Mucosa of rectum (tissue), 2 donors: ENCODE measurements around the gene MBTPS2.
"Not testable (repeated sequence)": the region's sequence is repeated elsewhere in the genome, so short reads cannot be mapped to it uniquely, and the experiment has no call there.

Experiments used
- H3K27ac ChIP-seq, 2 donors: one replicate each; pipeline ENCODE4 v1.7.0; 2013; ENCODE audit warnings: inconsistent platforms in 2 of 2, low read depth in 2 of 2, low read length in 2 of 2
- H3K27me3 ChIP-seq, 2 donors: one replicate each; pipeline ENCODE4 v1.7.0; 2013; ENCODE audit warnings: low read length in 2 of 2; ENCODE audit not compliant: control insufficient read depth in 2 of 2, insufficient read depth in 2 of 2
- H3K36me3 ChIP-seq, 2 donors: one replicate each; pipeline ENCODE4 v1.7.0; 2013; ENCODE audit warnings: low read length in 2 of 2; ENCODE audit not compliant: control insufficient read depth in 2 of 2, insufficient read depth in 2 of 2
- H3K4me1 ChIP-seq, 2 donors: one replicate each; pipeline ENCODE4 v1.7.0; 2013; ENCODE audit warnings: low read length in 2 of 2, mild to moderate bottlenecking in 1 of 2; ENCODE audit not compliant: control insufficient read depth in 2 of 2, insufficient read depth in 2 of 2
- H3K4me3 ChIP-seq, 2 donors: one replicate each; pipeline ENCODE4 v1.7.0; 2013; ENCODE audit warnings: low read length in 2 of 2
- H3K9ac ChIP-seq, 2 donors: one replicate each; pipeline ENCODE4 v1.7.0; 2013; ENCODE audit warnings: low read length in 2 of 2, low read depth in 1 of 2, mild to moderate bottlenecking in 1 of 2
- H3K9me3 ChIP-seq, 2 donors: one replicate each; pipeline ENCODE4 v1.7.0; 2013; ENCODE audit warnings: low read length in 2 of 2; ENCODE audit not compliant: control insufficient read depth in 2 of 2
- donor health status: healthy.
- donor health status: Normal muscosa, but diverticular disease.

Gene MBTPS2

GRCh38 chrX:21855937-21856415, 16.6 kb downstream of the MBTPS2 start, which contains the start of gene YY2:
TSS of gene YY2 (plus strand) at chrX:21855987. CDS start at chrX:21856485, 498 bp downstream.
- no peaks in the 10 kb centered on the region for H3K9me3 ChIP-seq
- H3K4me1 ChIP-seq = no peaks in the 10 kb centered on the region
- no peak within 1 kb of the TSS for H3K4me3 ChIP-seq
- no peaks in the 10 kb centered on the region for H3K27me3 ChIP-seq
- no peak within 1 kb of the TSS for H3K27ac ChIP-seq
- H3K9ac ChIP-seq = no peak within 1 kb of the TSS
- H3K36me3 ChIP-seq = peaks cover 6 to 14% of the 10 kb centered on the region in 2 donors

GRCh38 chrX:21856504-21856903, 17.1 kb downstream of the MBTPS2 start:
- Histone ChIP-seq H3K36me3 (peaks cover 6 to 14% of the 10 kb centered on the region in 2 donors), H3K27ac (no peak overlapping the region), H3K4me3 (no peak overlapping the region), H3K27me3 (no peaks in the 10 kb centered on the region), H3K9ac (no peak overlapping the region), H3K9me3 (no peaks in the 10 kb centered on the region), H3K4me1 (no peaks in the 10 kb centered on the region)

- H3K27me3 ChIP-seq = no peaks in the 10 kb centered on the region
- H3K9ac ChIP-seq = no peak overlapping the region
- no peak overlapping the region for H3K4me3 ChIP-seq
- no peaks in the 10 kb centered on the region for H3K9me3 ChIP-seq
- H3K27ac ChIP-seq = no peak overlapping the region
- no peaks in the 10 kb centered on the region for H3K4me1 ChIP-seq
- H3K36me3 ChIP-seq = no peaks in the 10 kb centered on the region
Measured at GRCh38 chrX:21863241-21863640, 23.8 kb downstream of the MBTPS2 start.

GRCh38 chrX:21865436-21865835, 26.0 kb downstream of the MBTPS2 start:
- Histone ChIP-seq H3K27me3 (no peaks in the 10 kb centered on the region), H3K27ac (no peak overlapping the region), H3K36me3 (no peaks in the 10 kb centered on the region), H3K4me3 (no peak overlapping the region), H3K9ac (no peak overlapping the region), H3K9me3 (no peaks in the 10 kb centered on the region), H3K4me1 (no peaks in the 10 kb centered on the region)

GRCh38 chrX:21870494-21870893, 31.1 kb downstream of the MBTPS2 start:
- no peaks in the 10 kb centered on the region for H3K36me3 ChIP-seq
- no peaks in the 10 kb centered on the region for H3K4me1 ChIP-seq
- H3K9ac ChIP-seq = no peak overlapping the region
- H3K4me3 ChIP-seq = no peak overlapping the region
- no peaks in the 10 kb centered on the region for H3K27me3 ChIP-seq
- no peak overlapping the region for H3K27ac ChIP-seq
- H3K9me3 ChIP-seq = no peaks in the 10 kb centered on the region

- Histone ChIP-seq H3K9ac (no peak overlapping the region), H3K4me3 (no peak overlapping the region), H3K27ac (no peak overlapping the region), H3K4me1 (no peaks in the 10 kb centered on the region), H3K27me3 (no peaks in the 10 kb centered on the region), H3K36me3 (no peaks in the 10 kb centered on the region), H3K9me3 (no peaks in the 10 kb centered on the region)
Measured at GRCh38 chrX:21873063-21873775, 33.8 kb downstream of the MBTPS2 start.

GRCh38 chrX:21874182-21874581, 34.8 kb downstream of the MBTPS2 start:
- not testable (repeated sequence) for H3K4me3 ChIP-seq, H3K27me3 ChIP-seq, H3K27ac ChIP-seq, H3K9ac ChIP-seq, H3K4me1 ChIP-seq, H3K36me3 ChIP-seq, H3K9me3 ChIP-seq

GRCh38 chrX:21875013-21875412, 35.6 kb downstream of the MBTPS2 start:
- Histone ChIP-seq H3K27me3 (no peaks in the 10 kb centered on the region), H3K4me3 (no peak overlapping the region), H3K27ac (no peak overlapping the region), H3K4me1 (no peaks in the 10 kb centered on the region), H3K9me3 (no peaks in the 10 kb centered on the region), H3K9ac (no peak overlapping the region), H3K36me3 (no peaks in the 10 kb centered on the region)

GRCh38 chrX:21881881-21882574, 42.6 kb downstream of the MBTPS2 start:
- Histone ChIP-seq H3K36me3 (no peaks in the 10 kb centered on the region), H3K27me3 (no peaks in the 10 kb centered on the region), H3K27ac (no peak overlapping the region), H3K4me3 (no peak overlapping the region), H3K4me1 (no peaks in the 10 kb centered on the region), H3K9ac (no peak overlapping the region), H3K9me3 (no peaks in the 10 kb centered on the region)

- Histone ChIP-seq H3K4me3 (no peak overlapping the region), H3K9ac (no peak overlapping the region), H3K4me1 (no peaks in the 10 kb centered on the region), H3K36me3 (no peaks in the 10 kb centered on the region), H3K9me3 (no peaks in the 10 kb centered on the region), H3K27me3 (no peaks in the 10 kb centered on the region), H3K27ac (no peak overlapping the region)
Measured at GRCh38 chrX:21883258-21883657, 43.8 kb downstream of the MBTPS2 start.
